NCI-H2029 (cell line): Measurements from ENCODE around the gene POLRMT.
"Not testable (repeated sequence)": the region's sequence is repeated elsewhere in the genome, so short reads cannot be mapped to it uniquely, and the experiment has no call there.

Source experiments
- DNase-seq: peaks from one replicate; lab custom pipeline; 2025; lab: John Stamatoyannopoulos, UW

Gene POLRMT

GRCh38 chr19:611481-611868 is 21.9 kb downstream of the POLRMT start:
- DNase-seq: no peak

- DNase-seq: no peak
Measured at GRCh38 chr19:610801-611480, 22.4 kb downstream of the POLRMT start.

GRCh38 chr19:610071-610800 is 23.1 kb downstream of the POLRMT start:
- DNase-seq: no peak

- peak; percentile 20 for DNase-seq
Measured at GRCh38 chr19:609004-609346, 24.4 kb downstream of the POLRMT start.

GRCh38 chr19:608155-609003 is 25.0 kb downstream of the POLRMT start:
- no peak for DNase-seq

GRCh38 chr19:607301-608154 is 25.8 kb downstream of the POLRMT start:
- DNase-seq: no peak

- DNase-seq: not testable (repeated sequence)
Measured at GRCh38 chr19:605061-605971, 28.0 kb downstream of the POLRMT start.

- peak; percentile 29 for DNase-seq
Measured at GRCh38 chr19:604355-604754, 29.0 kb downstream of the POLRMT start.

- not testable (repeated sequence) for DNase-seq
Measured at GRCh38 chr19:603779-604178, 29.6 kb downstream of the POLRMT start.

- DNase-seq: not testable (repeated sequence)
Measured at GRCh38 chr19:603302-603639, 30.1 kb downstream of the POLRMT start.

GRCh38 chr19:602391-603301 is 30.7 kb downstream of the POLRMT start:
- DNase-seq: no peak

GRCh38 chr19:601790-602189 is 31.5 kb downstream of the POLRMT start:
- DNase-seq: no peak

- DNase-seq: no peak
Measured at GRCh38 chr19:601310-601709, 32.0 kb downstream of the POLRMT start.

GRCh38 chr19:597406-598315 is 35.7 kb downstream of the POLRMT start:
- DNase-seq: no peak

- DNase-seq: no peak
Measured at GRCh38 chr19:596263-596655, 37.1 kb downstream of the POLRMT start.

- no peak for DNase-seq
Measured at GRCh38 chr19:595326-596262, 37.7 kb downstream of the POLRMT start.

GRCh38 chr19:594265-594870 is 39.0 kb downstream of the POLRMT start:
- no peak for DNase-seq
